Measurements from ENCODE around the gene DEFB123.
"Not testable (repeated sequence)": the region's sequence is repeated elsewhere in the genome, so short reads cannot be mapped to it uniquely, and the experiment has no call there.

Gene DEFB123

DNA sequence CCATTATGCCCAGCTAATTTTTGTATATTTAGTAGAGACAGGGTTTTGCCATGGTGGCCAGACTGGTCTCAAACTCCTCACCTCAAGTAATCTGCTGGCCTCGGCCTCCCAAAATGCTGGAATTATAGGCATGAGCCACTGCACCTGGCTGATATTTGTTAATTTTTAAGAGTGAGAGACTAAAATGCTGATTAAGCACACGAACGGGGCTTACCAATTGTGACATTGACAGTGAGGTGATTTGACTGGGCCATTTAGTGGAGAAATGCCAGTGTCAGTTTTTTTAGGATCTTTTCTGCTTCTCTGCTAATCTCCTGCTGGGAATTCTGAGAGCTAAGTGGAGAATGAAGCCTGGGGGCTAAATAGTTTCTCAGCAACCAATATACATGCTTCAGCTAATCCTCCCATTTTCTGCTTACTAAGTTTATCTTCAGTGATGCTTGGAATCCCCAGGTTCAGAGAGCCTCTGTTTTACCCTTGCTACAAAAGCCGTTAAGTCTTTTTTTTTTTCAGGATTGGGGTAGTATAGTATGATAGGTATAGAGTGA lies 9.8 kb upstream of the DEFB123 start:
- TF ChIP-seq, protein P1, sequence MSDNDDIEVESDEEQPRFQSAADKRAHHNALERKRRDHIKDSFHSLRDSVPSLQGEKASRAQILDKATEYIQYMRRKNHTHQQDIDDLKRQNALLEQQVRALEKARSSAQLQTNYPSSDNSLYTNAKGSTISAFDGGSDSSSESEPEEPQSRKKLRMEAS (IDR thresholded peaks at IDR 0.05; ENCODE audit: low read depth, low read length): no peak
- no peak for TF ChIP-seq POLR2A (IDR thresholded peaks at IDR 0.05; ENCODE audit: extremely low read depth, insufficient read length)
- no peak for TF ChIP-seq MYC (IDR thresholded peaks at IDR 0.05; ENCODE audit: low read depth, low read length)
- TF ChIP-seq, protein P2, sequence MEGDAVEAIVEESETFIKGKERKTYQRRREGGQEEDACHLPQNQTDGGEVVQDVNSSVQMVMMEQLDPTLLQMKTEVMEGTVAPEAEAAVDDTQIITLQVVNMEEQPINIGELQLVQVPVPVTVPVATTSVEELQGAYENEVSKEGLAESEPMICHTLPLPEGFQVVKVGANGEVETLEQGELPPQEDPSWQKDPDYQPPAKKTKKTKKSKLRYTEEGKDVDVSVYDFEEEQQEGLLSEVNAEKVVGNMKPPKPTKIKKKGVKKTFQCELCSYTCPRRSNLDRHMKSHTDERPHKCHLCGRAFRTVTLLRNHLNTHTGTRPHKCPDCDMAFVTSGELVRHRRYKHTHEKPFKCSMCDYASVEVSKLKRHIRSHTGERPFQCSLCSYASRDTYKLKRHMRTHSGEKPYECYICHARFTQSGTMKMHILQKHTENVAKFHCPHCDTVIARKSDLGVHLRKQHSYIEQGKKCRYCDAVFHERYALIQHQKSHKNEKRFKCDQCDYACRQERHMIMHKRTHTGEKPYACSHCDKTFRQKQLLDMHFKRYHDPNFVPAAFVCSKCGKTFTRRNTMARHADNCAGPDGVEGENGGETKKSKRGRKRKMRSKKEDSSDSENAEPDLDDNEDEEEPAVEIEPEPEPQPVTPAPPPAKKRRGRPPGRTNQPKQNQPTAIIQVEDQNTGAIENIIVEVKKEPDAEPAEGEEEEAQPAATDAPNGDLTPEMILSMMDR (IDR thresholded peaks at IDR 0.05; ENCODE audit: low read depth, low read length): no peak
- no peak overlapping the region for H3K4me3 ChIP-seq (ENCODE audit: low read depth, low read length)
- DNase-seq (ENCODE audit: low read depth): no peak

DNA sequence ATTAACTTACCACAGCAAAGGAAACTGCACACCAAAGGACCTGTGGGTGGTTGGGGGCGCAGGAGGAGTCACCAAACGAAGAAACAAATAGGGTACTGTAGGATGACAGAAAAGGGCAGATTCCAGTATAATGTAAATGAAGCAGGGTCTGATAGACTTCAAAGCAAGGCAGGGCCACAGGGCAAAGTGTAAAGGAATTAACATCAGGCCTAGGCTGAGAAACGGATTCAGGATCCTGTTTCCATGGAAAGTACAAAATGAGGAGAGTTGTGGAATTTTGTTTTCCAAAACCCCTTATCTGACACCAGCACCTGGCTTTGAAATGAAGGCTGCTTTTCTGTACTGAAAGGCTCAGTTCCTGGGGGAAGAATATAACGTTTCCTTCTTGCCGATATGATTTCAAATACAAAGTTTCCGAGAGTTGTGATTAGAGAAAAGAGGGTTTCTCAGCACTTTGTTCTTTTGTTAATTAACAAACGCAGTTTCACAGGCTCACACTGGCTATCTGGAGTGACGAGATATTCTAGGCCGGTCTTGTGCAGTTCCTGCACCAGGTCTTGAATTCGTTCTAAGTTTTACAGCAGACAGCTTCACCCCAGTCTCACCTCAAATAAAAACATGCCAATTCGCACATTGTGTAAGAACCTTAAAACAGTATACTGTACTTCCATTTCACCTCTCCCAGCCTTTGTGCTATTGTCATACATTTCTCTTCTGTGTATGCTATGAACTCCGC lies 5.8 kb downstream of the DEFB123 start:
- no peak overlapping the region for H3K4me3 ChIP-seq (ENCODE audit: low read depth, low read length)
- TF ChIP-seq, protein P2 (IDR thresholded peaks at IDR 0.05; ENCODE audit: low read depth, low read length): no peak
- TF ChIP-seq POLR2A (IDR thresholded peaks at IDR 0.05; ENCODE audit: extremely low read depth, insufficient read length): no peak
- TF ChIP-seq MYC (IDR thresholded peaks at IDR 0.05; ENCODE audit: low read depth, low read length): no peak
- TF ChIP-seq, protein P1 (IDR thresholded peaks at IDR 0.05; ENCODE audit: low read depth, low read length): no peak
- no peak for DNase-seq (ENCODE audit: low read depth)

DNA sequence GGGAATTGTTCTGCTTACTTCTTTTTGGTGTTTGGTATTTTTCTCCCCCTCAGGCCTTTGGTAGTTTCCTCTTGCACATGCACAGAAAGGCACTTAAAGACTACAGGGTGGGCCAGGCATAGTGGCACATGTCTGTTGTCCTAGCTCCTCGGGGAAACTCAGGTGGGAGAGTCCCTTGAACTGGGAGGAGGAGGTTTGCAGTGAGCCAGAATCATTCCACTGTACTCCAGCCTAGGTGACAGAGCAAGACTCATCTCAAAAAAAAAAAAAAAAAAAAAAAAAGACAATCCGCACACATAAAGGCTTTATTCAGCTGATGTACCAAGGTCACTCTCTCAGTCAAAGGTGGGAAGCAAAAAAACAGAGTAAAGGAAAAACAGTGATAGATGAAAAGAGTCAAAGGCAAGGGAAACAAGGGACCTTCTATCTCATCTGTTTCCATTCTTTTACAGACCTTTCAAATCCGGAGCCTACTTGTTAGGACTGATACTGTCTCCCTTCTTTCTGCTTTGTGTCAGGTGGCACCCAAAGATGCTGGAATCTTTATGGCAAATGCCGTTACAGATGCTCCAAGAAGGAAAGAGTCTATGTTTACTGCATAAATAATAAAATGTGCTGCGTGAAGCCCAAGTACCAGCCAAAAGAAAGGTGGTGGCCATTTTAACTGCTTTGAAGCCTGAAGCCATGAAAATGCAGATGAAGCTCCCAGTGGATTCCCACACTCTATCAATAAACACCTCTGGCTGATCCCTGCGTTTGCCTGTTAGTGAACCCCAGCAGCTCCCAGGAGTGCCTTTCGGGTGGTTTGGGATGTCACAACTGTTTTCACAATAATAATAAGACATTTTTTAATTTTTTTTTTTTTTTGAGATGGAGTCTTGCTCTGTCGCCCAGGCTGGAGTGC lies 9.3 kb downstream of the DEFB123 start:
- no peak overlapping the region for H3K4me3 ChIP-seq (ENCODE audit: low read depth, low read length)
- TF ChIP-seq, protein P1 (IDR thresholded peaks at IDR 0.05; ENCODE audit: low read depth, low read length): no peak

DNA sequence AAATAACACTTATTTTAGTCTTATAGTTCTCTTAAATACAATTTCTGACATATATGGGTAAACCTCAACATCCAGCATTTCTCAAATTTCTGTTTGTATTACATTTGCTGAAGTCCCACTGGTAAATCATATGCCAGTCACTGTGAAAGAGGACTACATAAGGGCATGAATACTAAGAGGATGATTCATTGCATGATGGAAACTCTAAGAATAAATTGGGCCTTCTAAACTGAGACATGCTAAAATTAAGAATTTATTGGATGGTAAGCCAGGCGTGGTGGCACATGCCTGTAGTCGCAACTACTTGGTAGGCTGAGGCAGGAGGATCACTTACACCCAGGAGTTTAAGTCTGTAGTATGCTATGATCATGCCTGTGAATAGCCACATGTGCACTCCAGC lies 12.1 kb downstream of the DEFB123 start:
- no peak overlapping the region for H3K4me3 ChIP-seq (ENCODE audit: low read depth, low read length)
- DNase-seq (ENCODE audit: low read depth): no peak

More for the DNA sequence above, 9.3 kb downstream of the DEFB123 start:
- no peak for DNase-seq (ENCODE audit: low read depth)

DNA sequence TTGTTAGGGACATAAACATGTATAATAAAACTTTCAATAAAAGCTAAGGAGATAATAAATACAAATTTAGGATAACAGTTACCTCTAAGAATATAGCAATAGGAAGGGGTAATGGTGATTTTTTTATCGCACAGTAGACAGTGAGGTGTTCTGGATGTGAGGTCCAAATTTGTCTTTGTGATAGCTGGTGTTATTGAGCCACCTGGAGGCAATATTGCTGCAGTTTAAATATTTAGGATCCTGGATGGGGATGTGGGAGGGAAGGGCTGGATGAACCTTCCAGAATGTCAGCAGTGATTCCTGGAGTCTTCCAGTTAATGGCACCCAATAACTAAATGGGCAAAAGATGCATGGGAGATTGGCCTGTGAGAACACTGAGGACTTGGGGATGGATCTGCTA lies 13.9 kb downstream of the DEFB123 start:
- DNase-seq (ENCODE audit: low read depth): no peak
- H3K4me3 ChIP-seq (ENCODE audit: low read depth, low read length): no peak overlapping the region
- TF ChIP-seq, protein P2 (IDR thresholded peaks at IDR 0.05; ENCODE audit: low read depth, low read length): no peak

More for the DNA sequence above, 12.1 kb downstream of the DEFB123 start:
- TF ChIP-seq POLR2A (IDR thresholded peaks at IDR 0.05; ENCODE audit: extremely low read depth, insufficient read length) (no peak), MYC (IDR thresholded peaks at IDR 0.05; ENCODE audit: low read depth, low read length) (no peak)
- TF ChIP-seq, protein P1 (IDR thresholded peaks at IDR 0.05; ENCODE audit: low read depth, low read length): no peak
- TF ChIP-seq, protein P2 (IDR thresholded peaks at IDR 0.05; ENCODE audit: low read depth, low read length): no peak

DNA sequence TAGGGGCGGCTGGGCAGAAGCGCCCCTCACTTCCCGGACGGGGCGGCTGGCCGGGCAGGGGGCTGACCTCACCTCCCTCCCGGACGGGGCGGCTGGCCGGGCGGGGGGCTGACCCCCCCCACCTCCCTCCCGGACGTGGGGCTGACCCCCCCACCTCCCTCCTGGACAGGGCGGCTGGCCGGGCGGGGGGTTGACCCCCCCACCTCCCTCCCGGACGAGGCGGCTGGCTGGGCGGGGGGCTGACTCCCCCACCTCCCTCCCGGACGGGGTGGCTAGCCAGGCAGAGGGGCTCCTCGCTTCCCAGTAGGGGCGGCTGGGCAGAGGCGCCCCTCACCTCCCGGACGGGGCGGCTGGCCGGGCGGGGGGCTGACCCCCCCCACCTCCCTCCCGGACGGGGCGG lies 30.5 kb downstream of the DEFB123 start:
- not testable (repeated sequence) for DNase-seq (ENCODE audit: low read depth); H3K4me3 ChIP-seq (ENCODE audit: low read depth, low read length)

Measured in NB4 (cell line).